Measurements from ENCODE around the gene CTRB2. TPM values are rescaled to one million over a fixed set of nuclear protein-coding genes. Genes with fewer than 3 reads are reported as not detected.
"Not testable (repeated sequence)": the region's sequence is repeated elsewhere in the genome, so short reads cannot be mapped to it uniquely, and the experiment has no call there.

The CTRB2 gene
- total and polyA plus RNA-seq, 3 donors from 2014 or later, result 0.63 to 1.1 (median 0.69) TPM

DNA sequence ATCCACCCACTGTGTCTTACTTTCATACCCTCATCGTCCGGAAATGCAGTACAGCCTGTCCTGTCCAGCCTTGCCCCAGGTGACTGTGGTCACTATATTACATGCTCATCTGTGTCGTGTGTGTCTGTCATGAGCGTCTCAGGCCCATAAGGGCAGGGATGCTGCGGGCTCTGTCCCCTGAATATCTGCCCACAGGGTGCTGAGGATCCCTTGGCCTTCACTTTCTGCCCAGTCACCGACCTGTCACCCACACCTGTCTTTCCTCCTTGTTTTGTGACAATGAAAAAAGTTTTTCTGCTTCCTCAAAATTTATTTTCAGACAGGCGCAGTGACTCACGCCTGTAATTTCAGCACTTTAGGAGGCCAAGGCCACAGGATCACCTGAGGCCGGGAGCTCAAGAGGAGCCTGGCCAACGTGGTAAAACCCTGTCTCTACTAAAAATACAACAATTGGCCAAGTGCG, 10.5 kb upstream of the CTRB2 start:
- intact Hi-C loops (cut with DNase I; ENCODE audit: low total_unique reads), result no loop called here
- TF ChIP-seq, protein P1, sequence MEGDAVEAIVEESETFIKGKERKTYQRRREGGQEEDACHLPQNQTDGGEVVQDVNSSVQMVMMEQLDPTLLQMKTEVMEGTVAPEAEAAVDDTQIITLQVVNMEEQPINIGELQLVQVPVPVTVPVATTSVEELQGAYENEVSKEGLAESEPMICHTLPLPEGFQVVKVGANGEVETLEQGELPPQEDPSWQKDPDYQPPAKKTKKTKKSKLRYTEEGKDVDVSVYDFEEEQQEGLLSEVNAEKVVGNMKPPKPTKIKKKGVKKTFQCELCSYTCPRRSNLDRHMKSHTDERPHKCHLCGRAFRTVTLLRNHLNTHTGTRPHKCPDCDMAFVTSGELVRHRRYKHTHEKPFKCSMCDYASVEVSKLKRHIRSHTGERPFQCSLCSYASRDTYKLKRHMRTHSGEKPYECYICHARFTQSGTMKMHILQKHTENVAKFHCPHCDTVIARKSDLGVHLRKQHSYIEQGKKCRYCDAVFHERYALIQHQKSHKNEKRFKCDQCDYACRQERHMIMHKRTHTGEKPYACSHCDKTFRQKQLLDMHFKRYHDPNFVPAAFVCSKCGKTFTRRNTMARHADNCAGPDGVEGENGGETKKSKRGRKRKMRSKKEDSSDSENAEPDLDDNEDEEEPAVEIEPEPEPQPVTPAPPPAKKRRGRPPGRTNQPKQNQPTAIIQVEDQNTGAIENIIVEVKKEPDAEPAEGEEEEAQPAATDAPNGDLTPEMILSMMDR (IDR thresholded peaks at IDR 0.05), result no peak
- TF ChIP-seq POLR2A (IDR thresholded peaks at IDR 0.05), result no peak
- Histone ChIP-seq H3K4me1 (peaks cover 1% of the 10 kb centered on the region), H3K9me3 (no peaks in the 10 kb centered on the region), H3K4me3 (no peak overlapping the region), H3K36me3 (ENCODE audit: low read depth, missing control alignments) (no peaks in the 10 kb centered on the region), H3K27ac (no peak overlapping the region), H3K27me3 (no peaks in the 10 kb centered on the region)
- 88 to 91% methylated on average over 11 of the region's 11 CpGs for WGBS, 2 donors
- no peak for DNase-seq

DNA sequence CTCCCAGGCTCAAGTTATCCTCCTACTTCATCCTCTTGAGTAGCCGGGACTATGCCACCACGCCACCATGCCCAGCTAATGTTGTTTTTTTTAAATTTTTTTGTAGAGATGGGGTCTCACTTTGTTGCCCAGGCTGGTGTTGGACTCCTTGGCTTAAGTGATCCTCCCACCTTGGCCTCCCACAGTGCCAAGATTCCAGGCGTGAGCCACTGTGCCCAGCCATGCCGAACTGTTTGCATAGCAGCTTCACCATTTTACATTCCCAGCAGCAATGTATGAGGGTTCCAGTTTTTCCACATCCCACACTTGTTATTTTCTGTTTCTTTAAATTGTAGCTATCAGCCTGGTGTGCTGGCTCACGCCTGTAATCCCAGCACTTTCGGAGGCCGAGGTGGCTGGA, 9.6 kb upstream of the CTRB2 start:
- intact Hi-C loops (cut with DNase I; ENCODE audit: low total_unique reads), result no loop called here
- H3K4me1 ChIP-seq, result no peaks in the 10 kb centered on the region
- WGBS, 2 donors, result 88 to 90% methylated on average over 7 of the region's 7 CpGs
- no peaks in the 10 kb centered on the region for H3K27me3 ChIP-seq
- no peak for DNase-seq
- no peak for TF ChIP-seq POLR2A (IDR thresholded peaks at IDR 0.05)
- TF ChIP-seq, protein P1 (IDR thresholded peaks at IDR 0.05), result no peak
- H3K4me3 ChIP-seq, result no peak overlapping the region
- H3K27ac ChIP-seq, result no peak overlapping the region
- no peaks in the 10 kb centered on the region for H3K9me3 ChIP-seq
- no peaks in the 10 kb centered on the region for H3K36me3 ChIP-seq (ENCODE audit: low read depth, missing control alignments)

DNA sequence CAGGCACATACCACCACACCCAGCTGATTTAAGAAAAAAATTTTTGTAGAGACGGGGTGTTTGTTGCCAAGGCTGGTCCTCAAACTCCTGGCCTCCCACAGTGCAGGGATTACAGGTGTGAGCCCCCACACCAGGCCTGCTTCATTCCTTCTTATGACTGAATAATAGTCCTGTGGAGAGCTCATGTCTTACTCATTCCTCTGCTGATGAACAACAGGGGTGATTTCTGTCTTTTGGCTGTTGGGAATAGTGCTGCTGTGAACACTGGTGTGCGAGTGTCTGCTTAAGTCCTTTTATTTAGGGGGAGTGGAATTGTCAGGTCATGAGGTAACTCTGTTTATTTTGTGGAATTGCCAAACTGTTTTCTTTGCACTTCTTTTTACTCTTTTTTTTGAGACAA, 9.2 kb upstream of the CTRB2 start:
- H3K27ac ChIP-seq, result no peak overlapping the region

DNA sequence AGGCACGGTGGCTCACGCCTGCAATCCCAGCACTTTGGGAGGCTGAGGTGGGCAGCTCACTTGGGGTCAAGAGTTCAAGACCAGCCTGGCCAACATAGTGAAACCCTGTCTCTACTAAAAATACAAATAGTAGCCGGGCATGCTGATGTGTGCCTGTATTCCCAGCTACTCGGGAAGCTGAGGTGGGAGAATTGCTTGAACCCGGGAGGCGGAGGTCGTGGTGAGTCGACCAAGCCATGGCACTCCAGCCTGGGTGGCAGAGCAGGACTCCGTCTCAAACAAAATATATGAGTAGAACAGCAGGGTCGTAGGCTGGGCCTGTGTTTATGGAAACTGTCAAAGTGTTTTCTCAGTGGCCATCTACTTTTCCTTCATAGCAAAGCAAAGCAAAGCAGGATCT, 4.3 kb upstream of the CTRB2 start:
- WGBS, 2 donors, result 82 to 90% methylated on average over 10 of the region's 10 CpGs
- DNase-seq; H3K4me1 ChIP-seq; H3K36me3 ChIP-seq (ENCODE audit: low read depth, missing control alignments); H3K27me3 ChIP-seq; H3K9me3 ChIP-seq; H3K4me3 ChIP-seq; intact Hi-C loops (cut with DNase I; ENCODE audit: low total_unique reads); H3K27ac ChIP-seq: not testable (repeated sequence)

More for the DNA sequence above, 9.2 kb upstream of the CTRB2 start:
- Histone ChIP-seq H3K36me3 (ENCODE audit: low read depth, missing control alignments) (no peaks in the 10 kb centered on the region), H3K27me3 (no peaks in the 10 kb centered on the region), H3K4me3 (no peak overlapping the region), H3K9me3 (no peaks in the 10 kb centered on the region), H3K4me1 (no peaks in the 10 kb centered on the region)
- DNase-seq, result no peak
- no peak for TF ChIP-seq POLR2A (IDR thresholded peaks at IDR 0.05)
- TF ChIP-seq, protein P1 (IDR thresholded peaks at IDR 0.05), result no peak
- WGBS, 2 donors, result 93 to 94% methylated on average over 2 of the region's 2 CpGs
- intact Hi-C loops (cut with DNase I; ENCODE audit: low total_unique reads), result no loop called here

DNA sequence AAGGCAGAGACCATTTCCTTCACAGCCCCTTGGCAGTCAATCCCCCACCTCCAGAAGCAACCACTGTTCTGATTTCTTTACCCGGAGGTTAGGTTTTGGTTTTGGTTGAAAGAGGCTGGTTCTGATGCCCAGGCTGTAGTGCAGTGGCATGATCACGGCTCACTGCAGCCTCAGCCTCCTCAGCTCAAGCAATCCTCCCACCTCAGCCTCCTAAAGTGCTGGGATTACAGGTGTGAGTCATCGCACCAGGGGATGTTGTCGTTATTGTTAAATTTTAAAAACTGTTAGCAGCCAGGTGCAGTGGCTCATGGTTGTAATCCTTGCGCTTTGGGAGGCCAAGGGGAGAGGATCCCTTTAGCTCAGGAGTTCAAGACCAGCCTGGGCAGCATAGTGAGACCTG, 3.0 kb upstream of the CTRB2 start:
- TF ChIP-seq POLR2A (IDR thresholded peaks at IDR 0.05), result no peak
- TF ChIP-seq, protein P1 (IDR thresholded peaks at IDR 0.05), result no peak
- 89% methylated on average over 5 of the region's 5 CpGs for WGBS, 2 donors
- intact Hi-C loops (cut with DNase I; ENCODE audit: low total_unique reads), result no loop called here

DNA sequence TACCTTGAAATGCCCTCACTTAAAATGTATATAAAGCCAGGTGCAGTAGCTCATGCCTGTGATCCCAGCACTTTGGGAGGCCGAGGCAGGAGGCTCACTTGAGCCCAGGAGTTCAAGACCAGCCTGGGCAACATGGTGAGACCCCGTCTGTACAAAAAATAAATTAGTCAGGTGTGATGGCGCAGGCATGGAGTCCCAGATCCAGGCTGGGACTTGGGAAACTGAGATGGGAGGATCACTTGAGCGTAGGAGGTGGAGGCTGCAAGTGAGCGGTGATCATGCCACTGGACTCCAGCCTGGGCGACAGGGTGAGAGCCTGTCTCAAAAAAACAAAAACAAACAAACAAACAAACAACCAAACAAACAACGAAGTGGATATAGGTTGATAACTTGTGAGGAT, 2.6 kb upstream of the CTRB2 start:
- H3K9me3 ChIP-seq; H3K36me3 ChIP-seq (ENCODE audit: low read depth, missing control alignments); H3K27ac ChIP-seq; H3K27me3 ChIP-seq; intact Hi-C loops (cut with DNase I; ENCODE audit: low total_unique reads); H3K4me3 ChIP-seq; DNase-seq; H3K4me1 ChIP-seq: not testable (repeated sequence)
- 90 to 93% methylated on average over 7 of the region's 7 CpGs for WGBS, 2 donors

More for the DNA sequence above, 3.0 kb upstream of the CTRB2 start:
- no peaks in the 10 kb centered on the region for H3K36me3 ChIP-seq (ENCODE audit: low read depth, missing control alignments)
- DNase-seq, result no peak
- H3K27ac ChIP-seq, result no peak overlapping the region
- H3K4me3 ChIP-seq, result no peak overlapping the region
- no peaks in the 10 kb centered on the region for H3K9me3 ChIP-seq
- H3K4me1 ChIP-seq, result no peaks in the 10 kb centered on the region
- no peaks in the 10 kb centered on the region for H3K27me3 ChIP-seq
